ENCODE measurements around the gene KCNAB2.

The KCNAB2 gene

GRCh38 chr1:6005276-6005917 is 40.3 kb upstream of the KCNAB2 start:
- no peak for DNase-seq (ENCODE audit: low read depth)
- no peak overlapping the region for H3K4me3 ChIP-seq (ENCODE audit: low read depth, low read length)
- TF ChIP-seq, protein P1, sequence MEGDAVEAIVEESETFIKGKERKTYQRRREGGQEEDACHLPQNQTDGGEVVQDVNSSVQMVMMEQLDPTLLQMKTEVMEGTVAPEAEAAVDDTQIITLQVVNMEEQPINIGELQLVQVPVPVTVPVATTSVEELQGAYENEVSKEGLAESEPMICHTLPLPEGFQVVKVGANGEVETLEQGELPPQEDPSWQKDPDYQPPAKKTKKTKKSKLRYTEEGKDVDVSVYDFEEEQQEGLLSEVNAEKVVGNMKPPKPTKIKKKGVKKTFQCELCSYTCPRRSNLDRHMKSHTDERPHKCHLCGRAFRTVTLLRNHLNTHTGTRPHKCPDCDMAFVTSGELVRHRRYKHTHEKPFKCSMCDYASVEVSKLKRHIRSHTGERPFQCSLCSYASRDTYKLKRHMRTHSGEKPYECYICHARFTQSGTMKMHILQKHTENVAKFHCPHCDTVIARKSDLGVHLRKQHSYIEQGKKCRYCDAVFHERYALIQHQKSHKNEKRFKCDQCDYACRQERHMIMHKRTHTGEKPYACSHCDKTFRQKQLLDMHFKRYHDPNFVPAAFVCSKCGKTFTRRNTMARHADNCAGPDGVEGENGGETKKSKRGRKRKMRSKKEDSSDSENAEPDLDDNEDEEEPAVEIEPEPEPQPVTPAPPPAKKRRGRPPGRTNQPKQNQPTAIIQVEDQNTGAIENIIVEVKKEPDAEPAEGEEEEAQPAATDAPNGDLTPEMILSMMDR (IDR thresholded peaks at IDR 0.05; ENCODE audit: insufficient read depth, low read depth, low read length, missing control alignments): no peak

DNA sequence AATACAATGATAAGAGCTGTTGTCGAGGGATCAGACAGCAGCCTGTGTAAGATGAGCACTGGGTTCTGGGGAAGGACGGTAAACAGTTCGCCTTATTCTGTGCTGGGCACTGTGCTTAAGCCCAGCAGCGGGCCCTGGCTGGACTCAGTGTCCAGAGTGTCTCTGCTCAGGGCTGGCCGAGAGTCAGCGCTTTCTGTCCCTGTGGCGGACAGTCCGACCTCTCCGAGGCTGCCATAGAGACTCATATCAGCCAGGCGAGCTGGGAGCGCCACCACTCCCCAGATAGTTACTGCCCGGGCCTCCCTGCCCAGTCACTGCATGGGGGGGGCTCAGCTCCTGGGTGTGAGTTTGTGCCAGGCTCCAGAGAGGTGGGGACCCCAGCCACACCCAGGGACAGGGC is 38.8 kb upstream of the KCNAB2 start:
- TF ChIP-seq, protein P1 (IDR thresholded peaks at IDR 0.05; ENCODE audit: insufficient read depth, low read depth, low read length, missing control alignments): no peak
- no peak overlapping the region for H3K4me3 ChIP-seq (ENCODE audit: low read depth, low read length)
- DNase-seq (ENCODE audit: low read depth): no peak

GRCh38 chr1:6007318-6008083 is 38.2 kb upstream of the KCNAB2 start:
- TF ChIP-seq, protein P1 (IDR thresholded peaks at IDR 0.05; ENCODE audit: insufficient read depth, low read depth, low read length, missing control alignments): no peak
- no peak for DNase-seq (ENCODE audit: low read depth)
- H3K4me3 ChIP-seq (ENCODE audit: low read depth, low read length): no peak overlapping the region

GRCh38 chr1:6008084-6008415 is 37.6 kb upstream of the KCNAB2 start:
- H3K4me3 ChIP-seq (ENCODE audit: low read depth, low read length): no peak overlapping the region
- DNase-seq (ENCODE audit: low read depth): no peak
- TF ChIP-seq, protein P1 (IDR thresholded peaks at IDR 0.05; ENCODE audit: insufficient read depth, low read depth, low read length, missing control alignments): no peak

GRCh38 chr1:6008696-6009095 is 37.0 kb upstream of the KCNAB2 start:
- no peak overlapping the region for H3K4me3 ChIP-seq (ENCODE audit: low read depth, low read length)
- no peak for DNase-seq (ENCODE audit: low read depth)
- TF ChIP-seq, protein P1 (IDR thresholded peaks at IDR 0.05; ENCODE audit: insufficient read depth, low read depth, low read length, missing control alignments): no peak

GRCh38 chr1:6009120-6010040 is 36.3 kb upstream of the KCNAB2 start:
- DNase-seq (ENCODE audit: low read depth): no peak
- TF ChIP-seq, protein P1 (IDR thresholded peaks at IDR 0.05; ENCODE audit: insufficient read depth, low read depth, low read length, missing control alignments): no peak
- no peak overlapping the region for H3K4me3 ChIP-seq (ENCODE audit: low read depth, low read length)
